ENCODE results near the gene THOC2. TPM values are rescaled to one million over a fixed set of nuclear protein-coding genes. Genes with fewer than 3 reads are reported as not detected.
"Not testable (repeated sequence)": the region's sequence is repeated elsewhere in the genome, so short reads cannot be mapped to it uniquely, and the experiment has no call there.

Gene THOC2
- total and polyA plus RNA-seq, 2 donors from 2014 or later = 18.8 to 66.6 TPM

- Histone ChIP-seq H3K36me3 (ENCODE audit: control insufficient read depth in 2 of 3, insufficient read depth in 3 of 3, low read length in 3 of 3) (no peaks in the 10 kb centered on the region), H3K27me3 (ENCODE audit: control insufficient read depth, insufficient read depth, low read length) (no peaks in the 10 kb centered on the region), H3K27ac (ENCODE audit: low read depth in 2 of 2, low read length in 2 of 2) (no peak overlapping the region), H3K9me3 (ENCODE audit: control insufficient read depth in 2 of 3, insufficient read depth in 1 of 3, low read length in 3 of 3) (no peaks in the 10 kb centered on the region), H3K9ac (ENCODE audit: low read length in 3 of 3) (no peak overlapping the region), H3K4me3 (ENCODE audit: low read length in 3 of 3) (no peak overlapping the region), H3K4me1 (ENCODE audit: control insufficient read depth in 2 of 3, insufficient read depth in 2 of 3, low read depth in 1 of 3, low read length in 3 of 3) (no peaks in the 10 kb centered on the region)
- intact Hi-C loops (cut with DNase I) = no loop called here
- FAIRE-seq (no peak), DNase-seq (no peak)
- no peak for TF ChIP-seq CTCF (IDR thresholded peaks at IDR 0.05; ENCODE audit: borderline replicate concordance, extremely low read depth, insufficient read depth)
Observed at GRCh38 chrX:123691776-123692175, 41.1 kb downstream of the THOC2 start.

GRCh38 chrX:123688524-123688923, 44.3 kb downstream of the THOC2 start:
- Histone ChIP-seq H3K9me3 (ENCODE audit: control insufficient read depth in 2 of 3, insufficient read depth in 1 of 3, low read length in 3 of 3) (no peaks in the 10 kb centered on the region), H3K9ac (ENCODE audit: low read length in 3 of 3) (no peak overlapping the region), H3K4me3 (ENCODE audit: low read length in 3 of 3) (no peak overlapping the region), H3K27me3 (ENCODE audit: control insufficient read depth, insufficient read depth, low read length) (no peaks in the 10 kb centered on the region), H3K36me3 (ENCODE audit: control insufficient read depth in 2 of 3, insufficient read depth in 3 of 3, low read length in 3 of 3) (no peaks in the 10 kb centered on the region), H3K4me1 (ENCODE audit: control insufficient read depth in 2 of 3, insufficient read depth in 2 of 3, low read depth in 1 of 3, low read length in 3 of 3) (no peaks in the 10 kb centered on the region), H3K27ac (ENCODE audit: low read depth in 2 of 2, low read length in 2 of 2) (no peak overlapping the region)
- FAIRE-seq (no peak), DNase-seq (no peak)
- TF ChIP-seq CTCF (IDR thresholded peaks at IDR 0.05; ENCODE audit: borderline replicate concordance, extremely low read depth, insufficient read depth) = no peak
- intact Hi-C loops (cut with DNase I) = no loop called here

- intact Hi-C loops (cut with DNase I) = no loop called here
- H3K36me3 ChIP-seq (ENCODE audit: control insufficient read depth in 2 of 3, insufficient read depth in 3 of 3, low read length in 3 of 3) = no peaks in the 10 kb centered on the region
- H3K27me3 ChIP-seq (ENCODE audit: control insufficient read depth, insufficient read depth, low read length) = no peaks in the 10 kb centered on the region
- no peak for FAIRE-seq
- TF ChIP-seq CTCF (IDR thresholded peaks at IDR 0.05; ENCODE audit: borderline replicate concordance, extremely low read depth, insufficient read depth) = no peak
- H3K4me1 ChIP-seq (ENCODE audit: control insufficient read depth in 2 of 3, insufficient read depth in 2 of 3, low read depth in 1 of 3, low read length in 3 of 3) = no peaks in the 10 kb centered on the region
- H3K4me3 ChIP-seq (ENCODE audit: low read length in 3 of 3) = no peak overlapping the region
- H3K9me3 ChIP-seq (ENCODE audit: control insufficient read depth in 2 of 3, insufficient read depth in 1 of 3, low read length in 3 of 3) = no peaks in the 10 kb centered on the region
- H3K9ac ChIP-seq (ENCODE audit: low read length in 3 of 3) = no peak overlapping the region
- H3K27ac ChIP-seq (ENCODE audit: low read depth in 2 of 2, low read length in 2 of 2) = no peak overlapping the region
- no peak for DNase-seq
Observed at GRCh38 chrX:123685232-123685631, 47.6 kb downstream of the THOC2 start.

GRCh38 chrX:123682186-123682585, 50.7 kb downstream of the THOC2 start:
- no peaks in the 10 kb centered on the region for H3K36me3 ChIP-seq (ENCODE audit: control insufficient read depth in 2 of 3, insufficient read depth in 3 of 3, low read length in 3 of 3)
- H3K9ac ChIP-seq (ENCODE audit: low read length in 3 of 3) = no peak overlapping the region
- no peaks in the 10 kb centered on the region for H3K9me3 ChIP-seq (ENCODE audit: control insufficient read depth in 2 of 3, insufficient read depth in 1 of 3, low read length in 3 of 3)
- no peak for FAIRE-seq
- no peak for TF ChIP-seq CTCF (IDR thresholded peaks at IDR 0.05; ENCODE audit: borderline replicate concordance, extremely low read depth, insufficient read depth)
- DNase-seq = no peak
- H3K4me1 ChIP-seq (ENCODE audit: control insufficient read depth in 2 of 3, insufficient read depth in 2 of 3, low read depth in 1 of 3, low read length in 3 of 3) = no peaks in the 10 kb centered on the region
- intact Hi-C loops (cut with DNase I) = no loop called here
- no peaks in the 10 kb centered on the region for H3K27me3 ChIP-seq (ENCODE audit: control insufficient read depth, insufficient read depth, low read length)
- H3K27ac ChIP-seq (ENCODE audit: low read depth in 2 of 2, low read length in 2 of 2) = no peak overlapping the region
- no peak overlapping the region for H3K4me3 ChIP-seq (ENCODE audit: low read length in 3 of 3)

GRCh38 chrX:123679733-123680460, 53.0 kb downstream of the THOC2 start:
- not testable (repeated sequence) for FAIRE-seq

More at GRCh38 chrX:123679733-123680460, 53.0 kb downstream of the THOC2 start:
- intact Hi-C loops (cut with DNase I); H3K9ac ChIP-seq (ENCODE audit: low read length in 3 of 3); H3K4me3 ChIP-seq (ENCODE audit: low read length in 3 of 3); H3K4me1 ChIP-seq (ENCODE audit: control insufficient read depth in 2 of 3, insufficient read depth in 2 of 3, low read depth in 1 of 3, low read length in 3 of 3); H3K27ac ChIP-seq (ENCODE audit: low read depth in 2 of 2, low read length in 2 of 2); H3K27me3 ChIP-seq (ENCODE audit: control insufficient read depth, insufficient read depth, low read length); H3K36me3 ChIP-seq (ENCODE audit: control insufficient read depth in 2 of 3, insufficient read depth in 3 of 3, low read length in 3 of 3); DNase-seq; H3K9me3 ChIP-seq (ENCODE audit: control insufficient read depth in 2 of 3, insufficient read depth in 1 of 3, low read length in 3 of 3): not testable (repeated sequence)
